ENCODE data around the gene FAM98C.

DNA sequence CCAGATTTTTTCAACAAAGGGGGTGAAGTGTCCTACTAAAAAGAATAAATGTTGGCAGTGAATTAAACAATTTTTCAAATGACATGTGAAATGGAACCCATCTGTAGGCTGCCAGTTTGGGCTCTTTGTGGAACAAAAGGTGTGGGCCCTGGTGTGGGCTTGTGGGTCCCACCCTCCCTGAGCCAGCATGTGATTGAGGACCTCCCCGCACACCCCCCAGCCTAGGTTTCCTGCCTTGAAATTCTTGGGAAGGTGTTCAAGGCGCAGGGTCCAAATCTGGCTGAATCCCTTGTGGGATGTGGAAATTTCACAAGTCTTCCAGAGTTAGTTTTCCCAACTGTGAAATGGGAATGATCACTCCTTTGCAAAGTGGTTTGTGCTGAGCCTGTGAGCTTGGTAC is 19.1 kb upstream of the FAM98C start:
- TF ChIP-seq CTCF (IDR thresholded peaks at IDR 0.05) (no peak), ZFX (IDR thresholded peaks at IDR 0.05; ENCODE audit: borderline replicate concordance) (no peak)

Data from 22Rv1 (cell line).